ENCODE data around the gene SKAP1. TPM values are rescaled to one million over a fixed set of nuclear protein-coding genes. Genes with fewer than 3 reads are reported as not detected.

SKAP1 gene
- total RNA-seq, 4 donors from 2014 or later = not detected

- DNase-seq (no peak), ATAC-seq (no peak)
- intact Hi-C loops (cut with DNase I; ENCODE audit: low total_unique reads) (no loop called here), in situ Hi-C loops (cut with MboI; ENCODE audit: low sequenced_read_pairs in 4 of 4) (no loop called here)
- Histone ChIP-seq H3K27ac (no peak overlapping the region), H3K9me3 (no peaks in the 10 kb centered on the region), H3K27me3 (peaks cover 2 to 8% (median 3%) of the 10 kb centered on the region in 3 donors), H3K4me1 (peaks cover 0 to 4% of the 10 kb centered on the region in 2 donors), H3K36me3 (no peaks in the 10 kb centered on the region), H3K4me3 (no peak overlapping the region)
- TF ChIP-seq CTCF (IDR thresholded peaks at IDR 0.05 in 4 of 5, conservative IDR thresholded peaks at IDR 0.05 in 1 of 5) = no peak
- no peak for TF ChIP-seq POLR2A (IDR thresholded peaks at IDR 0.05)
Observed at GRCh38 chr17:48231995-48232959, 197.7 kb downstream of the SKAP1 start.

DNA sequence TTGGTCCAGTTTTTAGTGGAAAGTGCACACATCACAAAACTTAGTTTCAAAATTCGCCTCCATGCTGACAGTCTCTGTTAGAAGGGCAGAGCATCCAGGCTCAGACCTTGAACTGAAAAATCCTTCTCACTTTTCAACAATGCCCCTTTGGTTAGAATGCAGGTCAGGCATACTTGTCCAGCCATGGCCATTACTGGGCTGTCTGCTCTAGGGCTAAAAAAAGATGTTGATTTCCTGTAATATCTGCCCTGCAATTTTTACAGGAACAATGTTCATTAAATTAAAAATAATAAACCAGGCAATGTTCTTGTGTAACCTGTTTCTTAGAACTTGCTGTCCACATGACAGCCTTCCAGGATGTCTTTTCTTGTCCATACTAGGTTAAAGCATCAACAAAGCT lies 200.1 kb downstream of the SKAP1 start:
- intact Hi-C loops (cut with DNase I; ENCODE audit: low total_unique reads) (no loop called here), in situ Hi-C loops (cut with MboI; ENCODE audit: low sequenced_read_pairs in 4 of 4) (no loop called here)
- no peaks in the 10 kb centered on the region for H3K9me3 ChIP-seq
- peaks cover 2 to 12% (median 6%) of the 10 kb centered on the region in 3 donors for H3K27me3 ChIP-seq
- H3K27ac ChIP-seq = no peak overlapping the region
- no peak for TF ChIP-seq CTCF (IDR thresholded peaks at IDR 0.05 in 4 of 5, conservative IDR thresholded peaks at IDR 0.05 in 1 of 5)
- DNase-seq (no peak), ATAC-seq (no peak)
- H3K4me3 ChIP-seq = no peak overlapping the region
- no peaks in the 10 kb centered on the region for H3K36me3 ChIP-seq
- peaks cover 0 to 4% of the 10 kb centered on the region in 2 donors for H3K4me1 ChIP-seq

DNA sequence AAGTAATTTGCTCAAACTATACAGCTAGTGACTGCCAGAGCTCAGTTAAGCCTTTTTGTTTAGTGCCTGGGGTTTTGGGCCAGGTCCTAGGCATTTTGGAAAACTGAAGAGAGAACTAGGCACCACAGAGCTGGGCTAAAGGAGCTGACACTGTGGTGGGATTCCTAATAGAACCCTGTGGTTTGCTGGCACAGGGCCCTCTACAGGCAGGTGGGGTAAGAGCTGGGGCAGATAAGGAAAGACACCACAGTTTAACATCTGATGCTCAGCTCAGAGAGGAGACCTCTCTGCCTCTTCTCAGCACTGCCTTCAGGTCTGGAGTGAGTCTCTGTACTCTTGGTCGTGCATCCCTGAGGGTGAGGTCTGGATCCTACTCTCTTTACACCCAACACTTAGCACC lies 201.3 kb downstream of the SKAP1 start:
- peaks cover 2 to 9% (median 6%) of the 10 kb centered on the region in 3 donors for H3K27me3 ChIP-seq
- no peak for ATAC-seq
- intact Hi-C loops (cut with DNase I; ENCODE audit: low total_unique reads) = no loop called here

GRCh38 chr17:48225725-48226567 lies 204.1 kb downstream of the SKAP1 start:
- Histone ChIP-seq H3K36me3 (no peaks in the 10 kb centered on the region), H3K4me3 (no peak overlapping the region), H3K9me3 (no peaks in the 10 kb centered on the region), H3K27ac (no peak overlapping the region), H3K27me3 (peaks cover 2 to 17% (median 6%) of the 10 kb centered on the region in 3 donors), H3K4me1 (peaks cover 0 to 4% of the 10 kb centered on the region in 2 donors)
- DNase-seq (no peak), ATAC-seq (no peak)
- no peak for TF ChIP-seq POLR2A (IDR thresholded peaks at IDR 0.05)
- TF ChIP-seq CTCF (IDR thresholded peaks at IDR 0.05 in 4 of 5, conservative IDR thresholded peaks at IDR 0.05 in 1 of 5) = no peak
- in situ Hi-C loops (cut with MboI; ENCODE audit: low sequenced_read_pairs in 4 of 4) (no loop called here), intact Hi-C loops (cut with DNase I; ENCODE audit: low total_unique reads) (no loop called here)

More for the DNA sequence above, 201.3 kb downstream of the SKAP1 start:
- TF ChIP-seq CTCF (IDR thresholded peaks at IDR 0.05 in 4 of 5, conservative IDR thresholded peaks at IDR 0.05 in 1 of 5) (no peak), POLR2A (IDR thresholded peaks at IDR 0.05) (no peak)
- Histone ChIP-seq H3K4me1 (peaks cover 0 to 4% of the 10 kb centered on the region in 2 donors), H3K4me3 (no peak overlapping the region), H3K9me3 (no peaks in the 10 kb centered on the region), H3K27ac (no peak overlapping the region), H3K36me3 (no peaks in the 10 kb centered on the region)
- in situ Hi-C loops (cut with MboI; ENCODE audit: low sequenced_read_pairs in 4 of 4) = no loop called here
- no peak for DNase-seq

All from gastrocnemius medialis (tissue), 4 donors.